ENCODE measurements around the gene CBX2. TPM values are rescaled to one million over a fixed set of nuclear protein-coding genes. Genes with fewer than 3 reads are reported as not detected.

The CBX2 gene
- total and polyA plus RNA-seq, 4 donors = 1.4 to 13.5 (median 3.0) TPM

DNA sequence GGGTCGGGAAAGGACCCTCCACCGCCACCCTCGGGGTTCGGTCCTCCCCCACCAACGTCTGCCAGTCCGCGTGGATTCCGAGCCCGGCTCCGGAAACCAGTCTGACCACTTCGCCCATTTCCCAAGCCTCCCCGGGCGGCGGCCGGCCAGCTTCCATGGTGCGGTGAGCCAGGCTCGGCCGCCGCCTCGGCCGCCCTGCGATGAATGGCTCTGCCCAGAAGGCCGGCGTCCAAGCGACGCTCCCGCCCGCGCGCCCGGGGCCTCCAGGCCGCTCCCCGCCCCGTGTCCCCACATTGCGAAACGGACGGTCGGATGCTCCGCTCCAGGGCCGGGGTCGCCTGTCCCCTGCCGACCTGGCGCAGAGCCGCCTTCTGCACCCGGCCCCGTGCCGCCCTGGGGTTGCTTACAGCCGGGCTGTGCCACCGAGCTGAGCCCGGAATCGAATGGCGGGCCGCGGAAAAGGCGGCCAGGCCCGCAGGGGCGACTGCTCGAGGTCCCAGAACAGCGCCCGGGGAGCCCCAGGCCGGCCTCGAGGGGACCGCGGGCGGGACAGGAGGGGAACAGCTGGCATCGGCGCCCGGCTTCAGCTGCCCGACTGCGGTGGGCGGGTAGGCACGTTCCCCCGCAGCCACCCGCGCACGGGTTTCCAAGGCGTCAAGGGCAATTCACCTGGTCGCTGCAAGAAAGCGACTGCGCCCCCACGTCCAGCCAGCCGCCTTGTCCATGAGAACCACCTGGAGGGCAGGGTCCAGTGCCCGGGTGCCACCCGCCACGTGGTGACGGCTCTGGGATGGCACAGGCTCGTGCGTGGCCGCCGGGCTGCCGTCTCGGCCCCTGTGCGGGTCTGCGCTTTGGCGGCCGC, 37.3 kb downstream of the CBX2 start:
- Histone ChIP-seq H3K4me1 (ENCODE audit: control insufficient read depth in 5 of 5, insufficient read depth in 5 of 5, low read length in 5 of 5) (peaks cover 0 to 35% (median 20%) of the 10 kb centered on the region in 5 donors), H3K9me3 (ENCODE audit: control insufficient read depth in 4 of 4, insufficient read depth in 3 of 4, low read length in 3 of 4) (no peaks in the 10 kb centered on the region), H3K27ac (ENCODE audit: low read depth in 1 of 2, low read length in 1 of 2) (no peak overlapping the region), H3K4me3 (no peak overlapping the region), H3K36me3 (ENCODE audit: control insufficient read depth in 4 of 4, insufficient read depth in 4 of 4, low read length in 4 of 4) (no peaks in the 10 kb centered on the region), H3K27me3 (ENCODE audit: control insufficient read depth in 3 of 3, insufficient read depth in 3 of 3, low read length in 2 of 3) (peaks cover 4 to 43% (median 42%) of the 10 kb centered on the region in 3 donors), H3K9ac (ENCODE audit: insufficient read depth in 1 of 2, low read length in 2 of 2) (no peak overlapping the region)
- TF ChIP-seq, protein P1, sequence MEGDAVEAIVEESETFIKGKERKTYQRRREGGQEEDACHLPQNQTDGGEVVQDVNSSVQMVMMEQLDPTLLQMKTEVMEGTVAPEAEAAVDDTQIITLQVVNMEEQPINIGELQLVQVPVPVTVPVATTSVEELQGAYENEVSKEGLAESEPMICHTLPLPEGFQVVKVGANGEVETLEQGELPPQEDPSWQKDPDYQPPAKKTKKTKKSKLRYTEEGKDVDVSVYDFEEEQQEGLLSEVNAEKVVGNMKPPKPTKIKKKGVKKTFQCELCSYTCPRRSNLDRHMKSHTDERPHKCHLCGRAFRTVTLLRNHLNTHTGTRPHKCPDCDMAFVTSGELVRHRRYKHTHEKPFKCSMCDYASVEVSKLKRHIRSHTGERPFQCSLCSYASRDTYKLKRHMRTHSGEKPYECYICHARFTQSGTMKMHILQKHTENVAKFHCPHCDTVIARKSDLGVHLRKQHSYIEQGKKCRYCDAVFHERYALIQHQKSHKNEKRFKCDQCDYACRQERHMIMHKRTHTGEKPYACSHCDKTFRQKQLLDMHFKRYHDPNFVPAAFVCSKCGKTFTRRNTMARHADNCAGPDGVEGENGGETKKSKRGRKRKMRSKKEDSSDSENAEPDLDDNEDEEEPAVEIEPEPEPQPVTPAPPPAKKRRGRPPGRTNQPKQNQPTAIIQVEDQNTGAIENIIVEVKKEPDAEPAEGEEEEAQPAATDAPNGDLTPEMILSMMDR (IDR thresholded peaks at IDR 0.05; ENCODE audit: control extremely low read depth, extremely low read depth) = no peak
- 3 to 5% methylated on average over 84 to 96 of the region's 96 CpGs for WGBS, 2 donors
- ATAC-seq (ENCODE audit: insufficient read depth, low FRiP score) = peak; percentile 35
- DNase-seq = peak in 2 of 3 donors; percentile 70 to 75

DNA sequence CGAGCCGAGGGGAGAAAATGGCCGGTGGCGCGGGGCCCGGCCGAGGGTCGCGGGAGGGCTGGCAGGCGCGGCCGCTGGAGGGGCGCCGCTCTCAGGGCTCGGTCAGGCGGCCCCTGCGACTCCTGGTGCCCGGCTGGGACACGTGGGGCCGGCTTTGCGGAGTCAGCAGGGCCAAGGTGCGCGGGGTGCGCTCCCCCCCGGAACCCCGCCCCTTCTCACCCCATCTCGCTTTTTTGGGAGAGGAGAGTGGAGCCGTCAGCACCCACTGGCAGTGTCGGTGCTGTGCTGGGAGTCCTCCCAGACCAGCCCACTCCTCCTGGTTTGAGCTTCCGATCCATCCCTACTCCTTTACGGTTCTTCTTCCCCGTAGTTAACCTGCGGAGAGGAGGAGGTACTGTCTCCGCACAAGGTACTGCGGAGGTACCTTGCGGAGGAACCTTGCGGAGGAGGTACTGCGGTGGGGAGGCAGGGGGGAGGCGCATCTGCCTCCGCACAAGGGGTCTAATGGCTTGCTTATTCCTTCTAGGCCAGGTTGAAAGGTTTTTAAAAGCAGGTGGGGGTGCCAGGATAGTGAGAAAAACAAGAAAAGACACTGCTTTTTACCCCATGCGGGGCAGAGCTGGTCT, 38.0 kb downstream of the CBX2 start:
- no peak for DNase-seq

DNA sequence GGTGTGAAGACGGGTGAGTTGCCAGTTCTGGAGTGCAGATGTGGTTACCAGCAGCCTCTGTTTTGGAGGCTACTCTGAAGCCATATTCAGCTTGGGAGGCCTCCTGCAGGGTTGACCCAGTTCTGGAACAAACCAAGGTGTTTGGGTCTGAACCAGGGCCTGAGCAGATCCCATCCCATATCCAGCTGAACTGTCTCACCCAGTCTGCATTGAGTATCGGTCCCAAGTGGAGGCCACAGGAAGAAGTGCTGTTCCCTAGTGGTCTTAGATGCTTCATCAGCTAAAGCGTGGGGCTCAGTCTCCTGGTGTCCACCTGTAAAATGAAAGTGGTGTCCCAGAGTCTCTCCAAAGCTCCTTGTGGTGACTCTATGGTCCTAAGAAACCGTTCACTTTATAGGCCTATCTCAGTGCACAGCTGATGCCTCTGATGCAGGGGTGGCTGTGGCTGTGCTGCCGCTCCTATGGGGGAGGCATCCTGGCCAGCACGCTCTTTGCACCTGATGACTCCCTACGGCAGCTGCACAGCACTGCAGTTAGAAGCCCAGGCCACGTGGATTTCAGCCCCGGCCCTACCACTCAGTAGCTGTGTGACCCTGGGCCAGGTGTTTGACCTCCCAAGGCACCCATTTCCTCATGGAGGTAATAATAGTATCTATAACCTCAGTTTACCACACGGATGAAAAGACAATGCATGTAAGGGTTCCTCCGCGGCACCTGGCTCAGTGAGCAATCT, 40.2 kb downstream of the CBX2 start:
- DNase-seq (no peak), ATAC-seq (ENCODE audit: insufficient read depth, low FRiP score) (no peak)
- TF ChIP-seq, protein P1 (IDR thresholded peaks at IDR 0.05; ENCODE audit: control extremely low read depth, extremely low read depth) = no peak
- Histone ChIP-seq H3K9ac (ENCODE audit: insufficient read depth in 1 of 2, low read length in 2 of 2) (no peak overlapping the region), H3K4me3 (no peak overlapping the region), H3K27me3 (ENCODE audit: control insufficient read depth in 3 of 3, insufficient read depth in 3 of 3, low read length in 2 of 3) (peaks cover 0 to 25% (median 22%) of the 10 kb centered on the region in 3 donors), H3K27ac (ENCODE audit: low read depth in 1 of 2, low read length in 1 of 2) (no peak overlapping the region), H3K4me1 (ENCODE audit: control insufficient read depth in 5 of 5, insufficient read depth in 5 of 5, low read length in 5 of 5) (peaks cover 0 to 17% (median 4%) of the 10 kb centered on the region in 5 donors), H3K9me3 (ENCODE audit: control insufficient read depth in 4 of 4, insufficient read depth in 3 of 4, low read length in 3 of 4) (no peaks in the 10 kb centered on the region), H3K36me3 (ENCODE audit: control insufficient read depth in 4 of 4, insufficient read depth in 4 of 4, low read length in 4 of 4) (no peaks in the 10 kb centered on the region)
- WGBS, 2 donors = 93 to 95% methylated on average over 12 of the region's 12 CpGs

More for the DNA sequence above, 38.0 kb downstream of the CBX2 start:
- peaks cover 4 to 38% (median 38%) of the 10 kb centered on the region in 3 donors for H3K27me3 ChIP-seq (ENCODE audit: control insufficient read depth in 3 of 3, insufficient read depth in 3 of 3, low read length in 2 of 3)
- no peaks in the 10 kb centered on the region for H3K36me3 ChIP-seq (ENCODE audit: control insufficient read depth in 4 of 4, insufficient read depth in 4 of 4, low read length in 4 of 4)
- TF ChIP-seq, protein P1 (IDR thresholded peaks at IDR 0.05; ENCODE audit: control extremely low read depth, extremely low read depth) = no peak
- H3K9ac ChIP-seq (ENCODE audit: insufficient read depth in 1 of 2, low read length in 2 of 2) = no peak overlapping the region
- H3K27ac ChIP-seq (ENCODE audit: low read depth in 1 of 2, low read length in 1 of 2) = no peak overlapping the region
- 48 to 51% methylated on average over 32 to 41 of the region's 41 CpGs for WGBS, 2 donors
- no peak for ATAC-seq (ENCODE audit: insufficient read depth, low FRiP score)
- no peaks in the 10 kb centered on the region for H3K9me3 ChIP-seq (ENCODE audit: control insufficient read depth in 4 of 4, insufficient read depth in 3 of 4, low read length in 3 of 4)
- peaks cover 0 to 35% (median 16%) of the 10 kb centered on the region in 5 donors for H3K4me1 ChIP-seq (ENCODE audit: control insufficient read depth in 5 of 5, insufficient read depth in 5 of 5, low read length in 5 of 5)
- no peak overlapping the region for H3K4me3 ChIP-seq

All from lung (tissue), 12 donors.